ENCODE data around the gene GTF3A. TPM values are rescaled to one million over a fixed set of nuclear protein-coding genes. Genes with fewer than 3 reads are reported as not detected.

The GTF3A gene
- total RNA-seq, 4 donors from 2014 or later, result 64.5 to 201 (median 123) TPM

DNA sequence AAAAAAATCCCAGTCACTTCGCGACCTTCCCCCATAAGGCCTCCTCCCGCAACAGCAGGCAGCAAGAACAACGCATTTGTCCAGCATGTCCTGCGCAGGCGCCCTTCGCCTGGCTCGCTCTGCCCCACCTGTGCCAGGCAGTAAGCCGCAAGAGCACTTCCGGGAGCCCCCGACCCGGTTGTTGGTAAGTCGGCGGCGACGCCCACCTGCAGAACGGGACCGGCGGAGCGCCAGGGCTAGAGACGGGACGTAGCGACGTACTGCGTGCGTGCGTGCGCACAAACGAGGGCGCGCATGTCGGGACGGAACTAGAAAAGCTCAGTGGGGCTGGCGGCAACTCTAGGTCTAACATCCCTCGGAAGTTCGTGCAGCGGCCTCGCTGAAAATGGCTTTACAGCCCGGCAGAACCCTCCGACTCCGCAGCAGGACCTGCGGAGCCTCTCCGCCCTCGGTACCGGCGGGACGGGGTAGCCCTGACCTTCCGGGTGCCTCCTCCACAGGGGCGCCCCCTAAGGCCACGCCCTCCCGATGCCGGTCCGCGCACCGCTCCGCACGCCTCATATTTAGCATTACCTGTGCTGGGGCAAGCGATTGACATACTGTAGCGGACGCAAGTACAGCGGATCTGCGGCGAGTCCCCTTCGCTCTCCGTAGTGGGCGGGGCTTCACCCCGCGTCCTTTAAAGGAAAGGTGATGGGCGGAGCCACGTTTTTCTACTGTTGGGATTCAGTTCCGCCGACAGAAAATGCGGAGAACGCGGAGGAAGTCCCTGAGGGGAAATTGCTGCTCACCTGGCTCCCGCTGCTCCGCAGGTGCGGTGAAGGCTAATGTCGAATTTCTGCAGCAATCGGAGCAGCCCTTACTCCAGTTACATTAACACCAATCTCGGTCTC is 25.8 kb downstream of the GTF3A start, which contains the start of gene MTIF3:
MTIF3 (minus strand) TSS at position 629 of the 893 bp plus-strand sequence. CDS start 10,116 bp downstream, outside the sequence.
- peak; percentile 44 to 49 for TF ChIP-seq POLR2A (IDR thresholded peaks at IDR 0.05)
- TF ChIP-seq, protein P1, sequence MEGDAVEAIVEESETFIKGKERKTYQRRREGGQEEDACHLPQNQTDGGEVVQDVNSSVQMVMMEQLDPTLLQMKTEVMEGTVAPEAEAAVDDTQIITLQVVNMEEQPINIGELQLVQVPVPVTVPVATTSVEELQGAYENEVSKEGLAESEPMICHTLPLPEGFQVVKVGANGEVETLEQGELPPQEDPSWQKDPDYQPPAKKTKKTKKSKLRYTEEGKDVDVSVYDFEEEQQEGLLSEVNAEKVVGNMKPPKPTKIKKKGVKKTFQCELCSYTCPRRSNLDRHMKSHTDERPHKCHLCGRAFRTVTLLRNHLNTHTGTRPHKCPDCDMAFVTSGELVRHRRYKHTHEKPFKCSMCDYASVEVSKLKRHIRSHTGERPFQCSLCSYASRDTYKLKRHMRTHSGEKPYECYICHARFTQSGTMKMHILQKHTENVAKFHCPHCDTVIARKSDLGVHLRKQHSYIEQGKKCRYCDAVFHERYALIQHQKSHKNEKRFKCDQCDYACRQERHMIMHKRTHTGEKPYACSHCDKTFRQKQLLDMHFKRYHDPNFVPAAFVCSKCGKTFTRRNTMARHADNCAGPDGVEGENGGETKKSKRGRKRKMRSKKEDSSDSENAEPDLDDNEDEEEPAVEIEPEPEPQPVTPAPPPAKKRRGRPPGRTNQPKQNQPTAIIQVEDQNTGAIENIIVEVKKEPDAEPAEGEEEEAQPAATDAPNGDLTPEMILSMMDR (IDR thresholded peaks at IDR 0.05), result peak in 2 of 5 experiments; percentile 20 to 21
- peak; percentile 31 to 87 for TF ChIP-seq EP300 (IDR thresholded peaks at IDR 0.05)
- Histone ChIP-seq H3K27ac (peak within 1 kb of the TSS; percentile 87 to 98 (median 96)), H3K4me3 (peak within 1 kb of the TSS; percentile 64 to 88 (median 78)), H3K4me1 (peaks cover 0 to 48% (median 17%) of the 10 kb centered on the region in 4 donors), H3K36me3 (peaks cover 0 to 2% (median 0%) of the 10 kb centered on the region in 3 donors), H3K9me3 (no peaks in the 10 kb centered on the region), H3K27me3 (no peaks in the 10 kb centered on the region)
- WGBS, 2 donors, result 0 to 1% methylated on average over 67 to 76 of the region's 81 CpGs
- peak; percentile 89 to 95 for DNase-seq (ENCODE audit: low spot score in 2 of 2)

DNA sequence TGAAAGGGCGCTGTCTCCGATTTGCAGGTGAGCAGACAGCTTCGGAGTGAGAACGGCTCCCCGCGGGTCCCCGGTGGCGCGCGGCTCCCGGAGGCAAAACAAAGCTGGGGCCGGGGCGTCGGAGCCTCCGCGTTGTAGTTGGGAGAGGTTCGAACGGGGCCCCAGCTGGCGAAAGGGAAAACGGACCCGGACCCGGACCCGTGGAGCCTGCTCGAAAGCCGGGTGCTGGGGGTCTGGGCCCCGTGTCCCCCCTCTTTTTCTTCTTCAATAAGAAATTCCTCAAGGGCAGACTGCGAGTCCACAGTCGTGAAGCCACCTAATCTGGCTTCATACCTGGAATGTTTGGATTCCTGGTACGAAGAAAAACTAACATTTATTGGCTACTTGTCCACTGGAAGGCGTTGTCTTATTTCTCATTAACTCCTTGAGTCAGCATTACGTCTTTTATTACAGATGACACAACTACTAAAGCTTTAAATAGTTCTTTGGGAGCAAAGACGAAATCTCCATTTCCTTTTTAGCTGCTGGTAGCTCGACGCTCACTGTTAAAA is 26.6 kb downstream of the GTF3A start:
- Histone ChIP-seq H3K4me3 (peak overlapping the region; percentile 64 to 88 (median 78)), H3K9me3 (no peaks in the 10 kb centered on the region), H3K36me3 (no peaks in the 10 kb centered on the region), H3K27me3 (no peaks in the 10 kb centered on the region), H3K27ac (peak overlapping the region; percentile 87 to 98 (median 96)), H3K4me1 (peaks cover 0 to 50% (median 17%) of the 10 kb centered on the region in 4 donors)
- no peak for DNase-seq (ENCODE audit: low spot score in 2 of 2)
- WGBS, 2 donors, result 1% methylated on average over 34 of the region's 34 CpGs
- TF ChIP-seq POLR2A (IDR thresholded peaks at IDR 0.05) (no peak), EP300 (IDR thresholded peaks at IDR 0.05) (no peak)
- TF ChIP-seq, protein P1 (IDR thresholded peaks at IDR 0.05), result no peak

DNA sequence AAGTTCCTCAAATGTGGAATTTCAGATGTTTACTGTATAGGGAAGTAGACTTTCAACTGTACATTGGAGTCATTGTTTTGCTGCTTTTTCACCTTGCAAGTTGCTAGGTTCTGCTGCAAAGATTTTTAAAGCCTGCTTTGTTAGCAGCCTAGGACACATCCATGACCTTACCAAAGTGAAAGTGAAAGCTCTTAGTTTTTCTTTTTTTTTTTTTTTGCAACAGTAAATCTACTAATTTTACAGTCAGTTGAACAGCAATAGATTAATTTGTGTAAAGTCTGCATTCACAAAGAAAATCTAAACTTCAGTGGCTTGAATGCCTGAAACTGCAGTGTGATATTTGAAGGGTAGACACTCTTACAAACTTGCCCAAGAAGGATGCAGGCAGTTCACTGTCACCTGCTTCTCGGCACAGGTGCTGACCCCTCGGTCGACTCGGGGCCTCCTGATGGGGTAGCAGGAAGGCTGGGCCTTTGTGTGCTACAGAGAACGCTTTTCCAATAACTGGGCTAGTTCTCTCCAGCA is 31.0 kb downstream of the GTF3A start:
- Histone ChIP-seq H3K4me3 (peak overlapping the region in 3 of 4 donors; percentile 20 to 37 (median 21)), H3K27ac (peak overlapping the region in 2 of 4 donors; percentile 64), H3K36me3 (no peaks in the 10 kb centered on the region), H3K4me1 (peaks cover 0 to 17% (median 0%) of the 10 kb centered on the region in 4 donors), H3K27me3 (no peaks in the 10 kb centered on the region), H3K9me3 (no peaks in the 10 kb centered on the region)
- no peak for DNase-seq (ENCODE audit: low spot score in 2 of 2)
- TF ChIP-seq, protein P1 (IDR thresholded peaks at IDR 0.05), result no peak
- TF ChIP-seq EP300 (IDR thresholded peaks at IDR 0.05) (no peak), POLR2A (IDR thresholded peaks at IDR 0.05) (no peak)
- 5% methylated on average over 5 of the region's 5 CpGs for WGBS, 2 donors

DNA sequence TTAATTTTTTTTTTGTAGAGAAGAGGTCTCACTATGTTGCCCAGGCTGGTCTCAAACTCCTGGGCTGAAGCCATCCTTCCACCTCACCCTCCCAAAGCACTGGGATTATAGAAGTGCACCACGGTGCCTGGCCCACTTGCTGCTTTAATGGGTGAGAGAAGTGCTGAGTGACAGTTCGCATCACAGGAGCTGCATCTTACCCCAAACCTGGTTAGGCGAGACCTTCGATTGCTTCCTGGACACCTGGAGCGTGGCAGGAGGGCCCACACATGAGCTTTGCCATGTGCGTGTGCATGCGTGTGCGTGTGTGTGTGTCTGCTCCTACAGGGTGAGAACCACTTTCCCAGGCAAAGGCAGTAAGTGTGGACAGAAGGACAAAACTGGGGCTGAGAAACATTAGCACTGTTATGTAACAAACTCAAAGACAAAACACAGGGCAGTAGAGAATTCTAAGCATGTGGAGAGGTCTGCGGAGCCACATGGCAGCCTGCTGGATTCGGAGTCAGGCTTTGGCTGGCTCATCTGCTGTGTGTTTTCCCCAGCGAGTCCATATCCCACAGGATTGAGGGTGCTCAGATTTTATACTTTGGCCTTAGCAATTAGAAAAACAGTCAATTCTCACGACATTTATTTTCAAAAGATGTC is 37.6 kb downstream of the GTF3A start:
- DNase-seq (ENCODE audit: low spot score in 2 of 2), result no peak
- Histone ChIP-seq H3K9me3 (no peaks in the 10 kb centered on the region), H3K27me3 (no peaks in the 10 kb centered on the region), H3K4me1 (peaks cover 0 to 3% (median 0%) of the 10 kb centered on the region in 4 donors), H3K27ac (no peak overlapping the region), H3K36me3 (no peaks in the 10 kb centered on the region), H3K4me3 (no peak overlapping the region)
- TF ChIP-seq EP300 (IDR thresholded peaks at IDR 0.05), result no peak
- TF ChIP-seq POLR2A (IDR thresholded peaks at IDR 0.05), result no peak
- TF ChIP-seq, protein P1 (IDR thresholded peaks at IDR 0.05), result no peak
- WGBS, 2 donors, result 81 to 84% methylated on average over 11 to 12 of the region's 12 CpGs

Data from tibial nerve (tissue), 4 donors.